Aorta (tissue), 4 donors: ENCODE results near the gene INO80B. TPM values are rescaled to one million over a fixed set of nuclear protein-coding genes. Genes with fewer than 3 reads are reported as not detected.

Experiments
- polyA plus RNA-seq, 2 donors: library from polyadenylated mRNA; stranded (reverse); fragments of 200-250 nt; gene quantifications; one replicate each; pipeline ENCODE4 v1.2.3, GENCODE V29; 2013
- total RNA-seq, 2 donors: library from RNA; stranded (reverse); fragmentation: NEBNext Ultra II Directional; extraction: Animal tissue kit (Norgen Biotek cat#: 25700); gene quantifications; one replicate each; pipeline ENCODE4 v1.2.1, GENCODE V29; 2021
- donor health status: healthy with polysubstance abuse.
- donor health status: Bipolar disorder and iron deficiency.
- donor health status: DM: no; HTN: no; CAD: no.
- donor health status: DM: yes; HTN: yes; CAD: no.

Gene INO80B
- total and polyA plus RNA-seq, 4 donors: 18.2 to 60.9 (median 33.8) TPM

Other genes starting within 250 kb of the INO80B start
- gene SLC4A5, start 111.7 kb upstream of the INO80B start, total RNA-seq: 1 to 10 TPM; 6.2 to 7.3 TPM
- gene SLC4A5, start 111.7 kb upstream of the INO80B start, polyA plus RNA-seq: 1 to 10 TPM in 1 of 2 donors, not detected in 1; 1.6 TPM
- gene DCTN1, start 74.8 kb upstream of the INO80B start, total RNA-seq: 100 to 1,000 TPM; 141 to 158 TPM
- 100 to 1,000 TPM in 1 of 2 donors, 10 to 100 TPM in 1; 73.8 to 106 TPM for gene DCTN1, start 74.8 kb upstream of the INO80B start, polyA plus RNA-seq
- 1 to 10 TPM; 1.4 to 3.1 TPM for gene C2orf81, start 33.5 kb upstream of the INO80B start, total RNA-seq
- 1 to 10 TPM; 1.3 to 4.5 TPM for gene C2orf81, start 33.5 kb upstream of the INO80B start, polyA plus RNA-seq
- gene WDR54, start 33.4 kb upstream of the INO80B start, total RNA-seq: 10 to 100 TPM in 1 of 2 donors, 1 to 10 TPM in 1; 6.3 to 10.2 TPM
- 10 to 100 TPM in 1 of 2 donors, 1 to 10 TPM in 1; 6.5 to 19.9 TPM for gene WDR54, start 33.4 kb upstream of the INO80B start, polyA plus RNA-seq
- 10 to 100 TPM; 11.7 to 27.7 TPM for gene RTKN, start 13.2 kb upstream of the INO80B start, total RNA-seq
- gene RTKN, start 13.2 kb upstream of the INO80B start, polyA plus RNA-seq: 10 to 100 TPM; 10.3 to 19.5 TPM
- gene WBP1, start 3.4 kb downstream of the INO80B start, total RNA-seq: 10 to 100 TPM; 38.1 to 56.5 TPM
- gene WBP1, start 3.4 kb downstream of the INO80B start, polyA plus RNA-seq: 100 to 1,000 TPM in 1 of 2 donors, 10 to 100 TPM in 1; 59.2 to 149 TPM
- gene MOGS, start 10.3 kb downstream of the INO80B start, total RNA-seq: 10 to 100 TPM; 33.4 to 45.1 TPM
- gene MOGS, start 10.3 kb downstream of the INO80B start, polyA plus RNA-seq: 10 to 100 TPM; 13.8 to 36.2 TPM
- gene MRPL53, start 17.6 kb downstream of the INO80B start, total RNA-seq: 10 to 100 TPM; 56.6 to 63.1 TPM
- gene MRPL53, start 17.6 kb downstream of the INO80B start, polyA plus RNA-seq: 10 to 100 TPM; 55.1 to 55.8 TPM
- gene CCDC142, start 27.9 kb downstream of the INO80B start, total RNA-seq: 10 to 100 TPM; 16.1 to 26.0 TPM
- gene CCDC142, start 27.9 kb downstream of the INO80B start, polyA plus RNA-seq: 1 to 10 TPM; 3.4 to 9.3 TPM
- 10 to 100 TPM; 19.2 to 29.5 TPM for gene TTC31, start 28.0 kb downstream of the INO80B start, total RNA-seq
- gene TTC31, start 28.0 kb downstream of the INO80B start, polyA plus RNA-seq: 10 to 100 TPM in 1 of 2 donors, 1 to 10 TPM in 1; 4.0 to 18.4 TPM
- under 1 TPM; 0.75 to 0.87 TPM for gene LBX2, start 44.5 kb downstream of the INO80B start, total RNA-seq
- gene LBX2, start 44.5 kb downstream of the INO80B start, polyA plus RNA-seq: 1 to 10 TPM in 1 of 2 donors, under 1 TPM in 1; 0.88 to 1.7 TPM
- gene PCGF1, start 52.6 kb downstream of the INO80B start, total RNA-seq: 10 to 100 TPM; 13.3 to 15.9 TPM
- 10 to 100 TPM in 1 of 2 donors, 1 to 10 TPM in 1; 8.0 to 17.5 TPM for gene PCGF1, start 52.6 kb downstream of the INO80B start, polyA plus RNA-seq
- gene TLX2, start 59.4 kb downstream of the INO80B start, total RNA-seq: not detected
- gene TLX2, start 59.4 kb downstream of the INO80B start, polyA plus RNA-seq: not detected
- under 1 TPM in 1 of 2 donors, not detected in 1; 0.24 TPM for gene DQX1, start 71.1 kb downstream of the INO80B start, total RNA-seq
- 1 to 10 TPM in 1 of 2 donors, not detected in 1; 4.1 TPM for gene DQX1, start 71.1 kb downstream of the INO80B start, polyA plus RNA-seq
- gene AUP1, start 74.6 kb downstream of the INO80B start, total RNA-seq: 10 to 100 TPM; 73.0 to 85.4 TPM
- 100 to 1,000 TPM in 1 of 2 donors, 10 to 100 TPM in 1; 49.5 to 279 TPM for gene AUP1, start 74.6 kb downstream of the INO80B start, polyA plus RNA-seq
- gene HTRA2, start 74.8 kb downstream of the INO80B start, total RNA-seq: 10 to 100 TPM; 31.9 to 35.4 TPM
- 10 to 100 TPM; 27.4 to 46.9 TPM for gene HTRA2, start 74.8 kb downstream of the INO80B start, polyA plus RNA-seq
- gene LOXL3, start 98.9 kb downstream of the INO80B start, total RNA-seq: 10 to 100 TPM; 18.9 to 27.1 TPM
- 10 to 100 TPM in 1 of 2 donors, 1 to 10 TPM in 1; 6.4 to 16.9 TPM for gene LOXL3, start 98.9 kb downstream of the INO80B start, polyA plus RNA-seq
- 10 to 100 TPM; 18.2 to 19.6 TPM for gene DOK1, start 99.6 kb downstream of the INO80B start, total RNA-seq
- gene DOK1, start 99.6 kb downstream of the INO80B start, polyA plus RNA-seq: 10 to 100 TPM; 14.9 to 16.3 TPM
- 1 to 10 TPM in 1 of 2 donors, not detected in 1; 1.3 TPM for gene M1AP, start 193.2 kb downstream of the INO80B start, total RNA-seq
- not detected for gene M1AP, start 193.2 kb downstream of the INO80B start, polyA plus RNA-seq
- 10 to 100 TPM in 1 of 2 donors, 1 to 10 TPM in 1; 7.7 to 10.8 TPM for gene SEMA4F, start 199.2 kb downstream of the INO80B start, total RNA-seq
- gene SEMA4F, start 199.2 kb downstream of the INO80B start, polyA plus RNA-seq: 1 to 10 TPM; 1.4 to 6.7 TPM